CD4-positive, alpha-beta T cell treated with Interleukin-6 for 4 hours (primary cell): ENCODE measurements around the gene FAM83E.

Experiments used
- DNase-seq: peaks from one replicate; pipeline ENCODE4 v3.0.0-alpha.2; 2020; ENCODE audit warnings: mixed read lengths

The FAM83E gene

GRCh38 chr19:48571378-48572162 is 43.3 kb downstream of the FAM83E start:
- DNase-seq, result no peak

- DNase-seq, result no peak
These were observed 45.1 kb downstream of the FAM83E start for GRCh38 chr19:48569814-48570213.

GRCh38 chr19:48568345-48568886 is 46.5 kb downstream of the FAM83E start:
- no peak for DNase-seq

GRCh38 chr19:48565090-48565489 is 49.8 kb downstream of the FAM83E start:
- no peak for DNase-seq
